NCI-H446 treated with DMSO at 0.1 percent for 48 hours (cell line): ENCODE data around the gene TEX9.
"Not testable (repeated sequence)": the region's sequence is repeated elsewhere in the genome, so short reads cannot be mapped to it uniquely, and the experiment has no call there.

Experiments
- DNase-seq: peaks from one replicate; lab custom pipeline; 2025; lab: John Stamatoyannopoulos, UW

TEX9 gene

DNA sequence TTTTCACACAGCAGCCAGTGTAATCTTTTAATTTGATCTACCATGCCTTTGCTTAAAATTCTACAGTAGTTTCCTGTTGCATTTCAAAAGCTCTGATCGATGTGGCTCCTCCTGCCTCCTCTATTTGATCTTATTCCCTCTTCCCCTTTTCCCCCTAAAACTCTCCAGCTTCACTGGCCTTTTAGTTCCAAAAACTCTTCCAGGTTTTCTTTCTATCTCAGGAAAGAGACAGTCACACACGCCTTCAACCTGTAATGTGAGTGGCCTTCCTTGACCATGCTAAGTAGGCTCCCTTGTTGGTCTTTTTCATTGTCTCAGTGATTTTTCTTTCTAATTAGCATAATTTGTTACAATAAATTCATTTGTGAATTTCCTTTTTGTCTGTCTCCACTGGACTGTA lies 985 bp downstream of the TEX9 start:
- DNase-seq = no peak

DNA sequence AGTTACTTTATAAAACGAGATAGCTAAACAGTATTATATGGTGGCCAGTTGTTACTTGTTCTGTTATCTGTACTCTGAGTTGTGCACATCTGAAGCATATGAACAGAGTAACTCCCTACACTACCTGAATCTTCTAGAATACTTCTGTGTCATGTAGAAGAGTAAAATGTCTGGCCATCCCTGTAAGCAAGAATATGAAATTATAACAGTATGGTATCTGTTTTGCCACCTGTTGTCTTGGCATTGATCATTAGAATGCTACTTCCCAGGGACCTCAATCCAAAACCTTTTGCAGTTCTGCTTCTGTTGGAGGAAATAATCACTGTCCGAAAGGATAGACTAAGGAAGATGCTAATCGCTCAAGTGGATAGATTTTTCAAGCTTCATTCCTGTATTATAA lies 1.9 kb downstream of the TEX9 start:
- no peak for DNase-seq

GRCh38 chr15:56369234-56369633 lies 4.0 kb downstream of the TEX9 start:
- peak; percentile 40 for DNase-seq

DNA sequence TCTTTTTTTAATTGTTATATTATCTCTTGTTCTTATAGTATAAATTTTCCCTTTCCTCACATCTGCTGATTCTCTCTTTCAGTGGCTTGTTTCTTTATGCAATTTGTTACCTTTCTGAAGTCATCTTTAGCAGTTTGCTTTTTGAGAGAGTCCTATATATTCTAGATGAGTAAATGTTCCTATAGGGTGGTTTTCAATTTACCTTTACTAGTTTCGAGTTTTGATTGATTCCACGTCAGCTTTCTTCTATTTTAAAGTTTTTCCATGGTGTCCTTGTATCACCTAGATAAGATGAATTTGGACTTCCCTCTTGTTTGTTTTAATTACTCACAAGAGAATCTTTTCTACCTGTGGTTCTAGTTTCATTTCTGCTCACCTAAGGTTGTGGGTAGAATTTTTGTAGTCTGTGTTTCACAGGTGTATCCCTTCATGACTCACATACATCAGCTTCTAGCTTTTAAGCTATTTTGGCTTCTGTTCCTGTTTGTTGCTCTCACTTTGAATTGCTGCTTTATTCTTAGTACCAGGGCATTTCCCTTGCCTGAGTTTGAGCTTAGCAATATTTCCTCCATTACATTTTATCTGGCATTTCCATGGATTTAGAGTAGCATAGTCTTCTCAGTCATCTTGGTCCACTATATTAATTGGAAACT lies 6.4 kb downstream of the TEX9 start:
- DNase-seq = no peak

- not testable (repeated sequence) for DNase-seq
These were observed 9.5 kb downstream of the TEX9 start for GRCh38 chr15:56374693-56375092.

GRCh38 chr15:56377822-56378221 lies 12.6 kb downstream of the TEX9 start:
- DNase-seq = not testable (repeated sequence)

DNA sequence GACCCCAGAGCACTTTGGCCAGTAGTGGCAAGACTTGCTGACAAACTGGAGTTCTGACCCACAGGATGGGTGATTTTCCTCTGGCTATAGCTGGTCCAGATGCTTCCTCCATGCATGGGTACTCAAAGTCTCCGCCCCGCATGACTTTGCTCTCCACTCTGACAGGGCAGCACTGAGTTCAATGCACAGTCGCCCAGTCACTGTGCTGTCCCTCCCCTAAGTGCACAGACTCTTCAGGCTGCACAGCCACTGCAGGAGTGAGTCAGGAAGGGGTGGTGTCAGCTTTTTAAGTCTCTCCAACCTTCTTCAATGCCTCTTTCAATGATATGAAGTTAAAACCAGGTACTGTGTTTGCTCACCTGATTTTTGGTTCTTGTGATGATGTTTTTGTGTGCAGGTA lies 17.8 kb downstream of the TEX9 start:
- no peak for DNase-seq

DNA sequence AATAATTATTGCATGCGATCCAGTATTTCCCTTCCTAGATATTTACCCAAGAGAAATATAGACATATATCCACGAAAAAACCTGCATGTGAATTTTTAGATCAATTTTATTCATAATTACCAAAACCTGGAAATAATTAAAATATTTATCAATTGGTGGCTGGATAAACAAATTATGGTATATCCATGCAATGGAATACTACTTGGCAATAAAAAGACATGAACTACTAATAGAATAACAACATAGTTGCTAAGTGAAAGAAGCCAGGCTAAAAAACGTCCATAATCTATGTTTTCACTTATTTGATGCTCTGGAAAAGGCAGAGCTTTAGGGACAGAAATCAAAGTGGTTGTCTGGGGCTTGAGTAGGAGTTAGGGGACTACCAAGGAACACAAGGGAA lies 20.7 kb downstream of the TEX9 start:
- DNase-seq = no peak

DNA sequence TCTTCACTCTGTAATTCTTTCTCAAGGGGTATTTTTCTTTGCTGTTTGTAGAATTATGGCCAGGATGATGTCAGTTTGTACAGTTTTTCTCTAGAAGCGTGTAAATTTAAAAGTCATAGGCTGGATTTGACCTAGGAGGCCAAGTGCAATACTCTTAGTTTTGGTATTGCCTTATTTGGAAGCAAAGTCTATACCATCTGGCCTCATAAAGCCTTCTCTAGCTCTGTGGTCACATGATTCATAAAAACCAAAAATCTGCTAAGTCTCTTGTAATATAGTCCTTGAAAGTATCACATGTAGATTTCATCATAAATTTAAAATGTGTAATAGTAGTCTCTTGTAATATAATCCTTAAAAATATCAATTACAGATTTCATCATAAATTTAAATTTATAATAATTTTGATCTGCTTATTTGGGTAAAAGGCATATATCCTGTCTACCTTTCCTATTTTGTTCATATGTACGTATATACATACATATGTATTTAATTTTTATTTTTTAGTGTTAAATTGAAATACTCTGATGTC lies 25.6 kb downstream of the TEX9 start:
- DNase-seq = no peak

- no peak for DNase-seq
These were observed 28.1 kb downstream of the TEX9 start for GRCh38 chr15:56393277-56393676.

DNA sequence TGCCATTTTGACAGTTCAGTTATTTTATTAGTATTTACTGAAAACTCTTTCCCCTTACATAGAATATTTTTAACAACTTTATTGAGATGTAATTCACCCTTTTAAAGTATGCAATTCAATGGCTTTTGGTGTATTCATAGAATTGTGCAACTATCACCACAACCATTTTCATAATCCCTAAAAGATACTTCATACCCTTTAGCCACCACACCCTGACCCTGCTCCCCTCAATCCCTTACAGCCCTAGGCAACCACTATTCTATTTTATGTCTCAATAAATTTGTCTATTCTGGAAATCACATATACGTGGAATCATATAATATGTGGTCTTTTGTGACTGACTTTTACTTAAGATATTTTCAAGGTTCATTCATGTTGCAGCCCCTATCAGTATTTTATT lies 29.7 kb downstream of the TEX9 start:
- DNase-seq = no peak

GRCh38 chr15:56397325-56397724 lies 32.1 kb downstream of the TEX9 start:
- DNase-seq = not testable (repeated sequence)

- not testable (repeated sequence) for DNase-seq
These were observed 34.0 kb downstream of the TEX9 start for GRCh38 chr15:56399209-56399608.

DNA sequence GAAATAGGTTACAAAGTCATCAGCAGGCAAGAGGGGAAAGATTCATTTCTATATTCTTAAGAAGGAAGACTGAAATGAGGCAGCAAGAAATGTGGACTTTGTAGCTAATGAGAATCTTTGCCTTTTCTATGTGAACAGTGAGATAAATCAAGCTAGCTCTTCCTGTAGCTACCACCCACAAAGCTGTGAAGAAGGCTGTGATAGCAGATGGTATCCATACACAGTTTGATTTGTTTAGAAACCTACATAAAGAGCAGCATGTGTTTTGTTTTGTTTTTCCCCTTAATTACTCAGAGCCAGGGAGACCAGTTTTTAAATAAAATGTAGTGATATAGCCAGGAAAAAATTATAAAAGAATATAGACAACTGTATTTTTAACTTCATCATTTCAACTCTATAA lies 45.5 kb downstream of the TEX9 start:
- DNase-seq = no peak

DNA sequence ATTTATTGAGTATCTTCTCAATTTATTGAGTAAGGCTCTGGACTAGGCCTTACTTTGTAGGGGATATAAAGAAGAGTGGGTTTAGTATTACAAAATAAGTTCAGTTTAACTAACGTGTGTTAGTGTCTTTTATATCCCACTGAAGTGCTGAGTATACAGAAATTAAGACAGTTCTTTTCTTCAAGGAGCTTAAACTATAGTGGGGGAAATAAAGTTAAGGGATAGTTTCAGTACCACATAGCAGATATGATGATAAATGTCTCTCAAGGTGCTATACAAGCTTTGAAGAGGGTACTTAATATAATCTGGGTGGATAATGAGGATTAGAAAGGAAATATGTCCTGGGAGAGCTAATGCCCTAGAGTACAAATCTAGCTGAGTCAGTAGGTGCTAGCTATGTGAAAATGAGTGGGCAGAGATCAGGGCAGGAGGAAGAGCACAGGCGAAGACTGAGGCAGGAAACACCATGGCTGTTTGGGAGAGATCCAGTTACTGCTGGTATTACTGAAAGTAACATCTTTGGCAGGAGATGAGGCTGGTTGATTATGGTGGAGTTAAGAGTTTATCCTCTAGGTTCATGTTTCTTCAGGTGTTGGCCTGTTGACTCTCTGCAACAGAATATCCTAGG lies 46.0 kb downstream of the TEX9 start:
- no peak for DNase-seq

DNA sequence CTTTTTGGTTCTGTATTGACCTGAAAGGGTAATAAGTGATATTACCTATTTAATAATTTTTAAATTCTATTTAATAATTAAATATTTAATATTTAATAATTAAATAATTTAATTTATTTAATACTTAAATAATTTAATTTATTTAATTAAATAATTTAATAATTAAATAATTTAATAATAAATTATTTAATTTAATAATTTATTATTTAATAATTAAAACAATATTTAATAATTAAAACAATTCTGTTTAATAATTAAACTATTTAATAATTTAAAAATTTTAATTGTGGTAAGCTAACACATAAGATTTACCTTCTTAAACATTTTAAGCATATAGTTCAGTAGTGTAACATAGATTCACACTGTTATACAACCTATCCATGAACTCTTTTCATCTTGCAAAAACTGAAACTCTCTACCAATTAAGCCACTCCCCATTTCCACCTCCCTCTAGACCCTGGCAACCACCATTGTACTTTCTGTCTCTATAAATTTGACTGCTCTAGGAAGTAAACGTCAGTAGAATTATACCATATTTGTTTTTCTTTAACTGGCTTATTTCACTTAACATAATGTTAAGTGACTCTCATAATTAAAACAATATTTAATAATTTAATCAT lies 48.0 kb downstream of the TEX9 start:
- DNase-seq = not testable (repeated sequence)

GRCh38 chr15:56425276-56425675 lies 60.0 kb downstream of the TEX9 start:
- no peak for DNase-seq

DNA sequence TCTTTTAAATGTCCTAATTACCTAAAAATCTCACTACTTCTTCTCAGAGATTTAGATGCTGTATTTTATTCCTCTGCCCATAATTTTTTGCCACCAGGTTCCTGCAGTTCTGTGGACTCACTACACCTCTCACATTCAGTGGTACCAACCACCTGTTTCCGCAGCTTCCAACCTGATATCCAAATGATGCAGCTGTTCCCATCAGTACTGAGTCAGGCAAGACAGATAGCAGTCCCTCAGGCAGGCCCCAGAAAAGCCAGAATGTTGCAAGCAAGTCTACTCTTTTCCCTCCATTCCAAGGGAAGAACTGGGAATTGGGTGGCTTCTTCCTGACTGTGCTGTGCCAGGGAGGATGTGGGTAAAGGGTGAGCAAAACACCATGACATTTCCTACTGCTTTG lies 60.8 kb downstream of the TEX9 start:
- DNase-seq = no peak

DNA sequence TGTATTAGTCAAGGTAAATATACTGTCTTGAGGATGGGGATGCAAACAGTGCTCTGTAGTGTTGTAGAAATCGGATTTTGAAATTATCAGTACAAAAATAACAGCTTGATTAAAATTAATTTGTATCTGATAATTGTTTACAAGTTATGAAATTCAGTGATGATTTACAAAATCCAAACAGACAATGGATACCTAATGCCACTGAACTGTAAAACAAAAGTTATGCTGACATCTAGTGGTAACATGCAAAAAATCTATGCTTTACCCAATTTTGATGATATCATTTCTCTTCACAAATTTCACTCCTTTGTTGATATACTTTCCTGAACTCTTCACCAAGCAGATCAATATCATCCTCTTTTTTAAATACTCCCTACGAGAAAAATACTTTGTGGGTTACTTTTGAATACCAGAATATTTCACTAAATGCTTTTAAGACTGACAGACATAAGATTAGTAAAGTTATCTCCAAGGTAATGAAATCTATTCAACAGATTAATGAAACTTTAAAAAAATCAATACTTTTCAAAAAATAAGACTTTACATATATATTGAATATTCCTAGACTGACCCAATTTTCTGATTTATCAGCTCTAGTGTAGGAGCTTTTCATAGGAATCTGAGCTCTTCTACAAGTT lies 63.7 kb downstream of the TEX9 start:
- DNase-seq = peak; percentile 24

GRCh38 chr15:56432304-56432703 lies 67.1 kb downstream of the TEX9 start:
- no peak for DNase-seq

DNA sequence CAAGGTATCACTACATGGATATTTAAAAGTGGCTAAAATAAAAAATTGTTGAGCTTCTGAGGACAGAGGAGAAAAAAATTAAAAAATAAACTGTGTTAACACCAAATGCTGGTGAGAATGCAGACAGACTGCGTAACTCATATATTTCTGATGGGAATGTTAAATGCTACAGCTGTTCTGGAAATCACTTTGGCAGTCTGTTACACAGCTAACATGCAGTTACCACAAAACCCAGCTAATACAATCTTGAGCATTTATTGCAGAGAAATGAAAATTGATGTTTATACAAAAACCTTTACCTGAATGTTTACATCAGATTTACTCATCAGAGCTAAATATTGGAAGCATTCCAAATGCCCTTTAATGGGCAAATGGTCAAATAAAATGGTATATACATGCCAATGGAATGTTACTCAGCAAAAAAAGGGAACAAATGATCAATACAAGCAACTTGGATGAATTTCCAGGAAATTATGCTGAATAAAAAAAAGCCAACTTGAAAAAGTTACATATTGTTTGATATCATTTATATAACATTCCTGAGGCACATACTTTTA lies 75.1 kb downstream of the TEX9 start:
- DNase-seq = no peak

DNA sequence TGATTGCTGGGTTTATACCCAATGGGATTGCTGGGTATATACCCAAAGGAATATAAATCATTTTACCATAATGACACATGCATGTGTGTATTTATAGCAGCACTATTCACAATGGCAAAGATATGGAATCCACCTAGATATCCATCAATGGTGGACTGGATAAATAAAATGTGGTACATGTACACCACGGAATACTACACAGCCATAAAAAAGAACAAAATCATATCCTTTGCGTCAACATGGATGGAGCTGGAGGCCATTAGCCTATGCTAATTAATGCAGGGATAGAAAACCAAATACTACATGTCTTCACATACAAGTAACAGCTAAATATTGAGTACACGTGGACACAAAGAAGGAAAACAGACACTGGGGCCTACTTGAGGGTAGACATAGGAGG lies 77.1 kb downstream of the TEX9 start:
- no peak for DNase-seq

- no peak for DNase-seq
These were observed 80.5 kb downstream of the TEX9 start for GRCh38 chr15:56445746-56446145.
